T follicular helper cell (primary cell): Measurements from ENCODE around the gene ZNF486.
"Not testable (repeated sequence)": the region's sequence is repeated elsewhere in the genome, so short reads cannot be mapped to it uniquely, and the experiment has no call there.

Experiments
- DNase-seq: peaks from one replicate; pipeline ENCODE4 v3.0.0-alpha.2; 2020; ENCODE audit warnings: low read depth
- total RNA-seq, 2 experiments: gene quantifications; one replicate each; lab custom pipeline; 2026; lab: John Stamatoyannopoulos, UW

Gene ZNF486
- total RNA-seq, result 13.9 to 20.2 reads per million in 2 experiments

DNA sequence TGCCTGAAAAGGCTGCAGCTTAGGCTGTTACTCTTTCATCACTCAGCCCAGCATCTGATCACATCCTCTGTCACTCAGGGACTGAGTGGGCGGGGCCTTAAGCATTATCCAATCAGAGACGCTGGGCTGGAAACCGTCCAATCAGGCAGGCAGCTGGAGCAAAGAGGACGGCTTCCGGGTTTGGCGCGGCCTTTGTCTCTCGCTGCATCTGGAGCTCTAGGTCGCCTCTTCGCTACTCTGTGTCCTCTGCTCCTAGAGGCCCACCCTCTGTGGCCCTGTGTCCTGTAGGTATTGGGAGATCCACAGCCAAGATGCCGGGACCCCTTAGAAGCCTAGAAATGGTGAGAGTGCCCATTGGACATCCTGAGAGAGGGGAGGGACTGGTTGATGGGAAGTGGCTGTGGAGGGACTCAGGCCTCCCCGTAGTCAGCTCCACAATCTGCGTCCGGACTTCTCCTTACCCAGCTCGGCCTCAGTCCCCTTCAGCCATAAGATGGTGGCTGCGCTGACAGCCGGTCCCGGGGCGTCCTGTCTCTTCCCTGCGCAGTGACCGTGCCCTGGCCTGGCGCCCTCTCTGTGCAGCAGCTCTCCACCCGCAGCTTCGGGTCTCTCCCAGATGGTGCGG is at the start of gene ZNF486:
TSS of gene ZNF486 (plus strand) at position 195 of the 625 bp plus-strand sequence. CDS start at position 312, 117 bp downstream.
- DNase-seq, result peak; percentile 92

DNA sequence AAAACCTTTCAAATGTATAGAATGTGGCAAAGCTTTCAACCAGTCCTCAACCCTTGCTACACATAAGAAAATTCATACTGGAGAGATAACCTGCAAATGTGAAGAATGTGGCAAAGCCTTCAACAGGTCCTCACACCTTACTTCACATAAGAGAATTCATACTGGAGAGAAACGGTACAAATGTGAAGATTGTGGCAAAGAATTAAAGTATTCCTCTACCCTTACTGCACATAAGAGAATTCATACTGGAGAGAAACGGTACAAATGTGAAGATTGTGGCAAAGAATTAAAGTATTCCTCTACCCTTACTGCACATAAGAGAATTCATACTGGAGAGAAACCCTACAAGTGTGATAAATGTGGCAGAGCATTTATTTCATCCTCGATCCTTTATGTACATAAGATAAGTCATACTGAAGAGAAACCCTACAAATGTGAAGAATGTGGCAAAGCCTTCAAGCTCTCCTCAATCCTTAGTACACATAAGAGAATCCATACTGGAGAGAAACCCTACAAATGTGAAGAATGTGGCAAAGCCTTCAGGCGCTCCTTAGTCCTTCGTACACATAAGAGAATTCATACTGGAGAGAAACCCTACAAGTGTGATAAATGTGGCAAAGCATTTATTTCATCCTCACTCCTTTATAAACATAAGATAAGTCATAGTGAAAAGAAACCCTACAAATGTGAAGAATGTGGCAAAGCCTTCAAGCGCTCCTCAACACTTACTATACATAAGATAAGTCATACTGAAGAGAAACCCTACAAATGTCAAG is 48.8 kb upstream of the ZNF486 start:
- not testable (repeated sequence) for DNase-seq

DNA sequence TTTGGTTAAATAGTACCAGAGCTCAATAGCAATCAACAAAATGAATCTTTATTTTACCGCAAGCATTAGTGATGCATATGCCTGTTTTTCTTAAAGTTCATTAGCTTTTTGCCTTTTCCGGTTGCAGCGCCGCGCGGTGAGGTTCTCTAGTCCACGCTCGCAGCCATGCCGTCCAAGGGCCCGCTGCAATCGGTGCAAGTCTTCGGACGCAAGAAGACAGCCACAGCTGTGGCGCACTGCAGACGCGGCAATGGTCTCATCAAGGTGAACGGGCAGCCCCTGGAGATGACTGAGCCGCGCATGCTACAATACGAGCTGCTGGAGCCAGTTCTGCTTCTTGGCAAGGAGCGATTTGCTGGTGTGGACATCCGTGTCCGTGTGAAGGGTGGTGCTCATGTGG is 42.1 kb upstream of the ZNF486 start:
- DNase-seq, result no peak

DNA sequence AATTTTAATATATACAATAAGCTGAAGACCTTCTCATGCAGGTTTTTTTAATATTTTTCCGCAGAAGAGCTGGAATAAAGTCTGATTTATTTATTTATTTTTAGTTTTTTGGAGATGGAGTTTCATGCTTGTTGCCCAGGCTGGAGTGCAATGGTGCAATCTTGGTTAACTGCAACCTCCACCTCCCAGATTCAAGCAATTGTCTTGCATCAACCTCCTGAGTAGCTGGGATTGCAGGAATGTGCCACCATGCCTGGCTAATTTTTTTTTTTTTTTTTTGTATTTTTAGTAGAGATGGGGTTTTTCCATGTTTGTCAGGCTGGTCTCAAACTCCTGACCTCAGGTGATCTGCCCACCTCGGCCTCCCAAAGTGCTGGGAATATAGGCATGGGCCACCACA is 34.1 kb upstream of the ZNF486 start:
- not testable (repeated sequence) for DNase-seq

DNA sequence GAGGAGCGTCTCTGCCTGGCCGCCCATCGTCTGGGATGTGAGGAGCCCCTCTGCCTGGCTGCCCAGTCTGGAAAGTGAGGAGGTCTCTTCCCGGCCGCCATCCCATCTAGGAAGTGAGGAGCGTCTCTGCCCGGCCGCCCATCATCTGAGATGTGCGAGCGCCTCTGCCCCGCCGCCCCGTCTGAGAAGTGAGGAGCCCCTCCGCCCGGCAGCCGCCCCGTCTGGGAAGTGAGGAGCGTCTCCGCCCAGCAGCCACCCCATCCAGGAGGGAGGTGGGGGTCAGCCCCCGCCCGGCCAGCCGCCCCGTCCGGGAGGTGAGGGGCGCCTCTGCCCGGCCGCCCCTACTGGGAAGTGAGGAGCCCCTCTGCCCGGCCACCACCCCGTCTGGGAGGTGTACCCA is 29.3 kb upstream of the ZNF486 start:
- DNase-seq, result not testable (repeated sequence)

DNA sequence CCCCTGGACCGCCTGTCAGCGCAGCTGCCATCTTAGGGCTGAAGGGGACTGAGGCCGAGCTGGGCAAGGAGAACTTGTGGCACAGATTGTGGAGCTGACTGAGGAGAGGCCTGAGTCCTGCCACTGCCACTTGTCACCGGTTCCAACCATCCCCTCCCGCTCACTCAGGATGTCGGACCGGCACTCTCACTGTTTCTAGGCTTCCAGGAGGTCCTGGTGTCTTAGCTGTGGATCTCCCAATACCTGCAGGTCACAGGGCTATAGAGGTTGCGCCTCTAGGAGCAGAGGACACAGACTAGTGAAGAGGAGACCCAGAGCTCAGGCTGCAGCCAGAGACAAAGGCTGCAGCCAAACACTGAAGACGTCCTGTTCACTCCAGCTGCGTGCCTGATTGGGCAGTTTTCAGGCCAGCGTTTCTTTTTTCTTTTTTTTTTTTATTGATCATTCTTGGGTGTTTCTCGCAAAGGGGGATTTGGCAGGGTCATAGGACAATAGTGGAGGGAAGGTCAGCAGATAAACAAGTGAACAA is 15.3 kb upstream of the ZNF486 start:
- DNase-seq, result no peak

DNA sequence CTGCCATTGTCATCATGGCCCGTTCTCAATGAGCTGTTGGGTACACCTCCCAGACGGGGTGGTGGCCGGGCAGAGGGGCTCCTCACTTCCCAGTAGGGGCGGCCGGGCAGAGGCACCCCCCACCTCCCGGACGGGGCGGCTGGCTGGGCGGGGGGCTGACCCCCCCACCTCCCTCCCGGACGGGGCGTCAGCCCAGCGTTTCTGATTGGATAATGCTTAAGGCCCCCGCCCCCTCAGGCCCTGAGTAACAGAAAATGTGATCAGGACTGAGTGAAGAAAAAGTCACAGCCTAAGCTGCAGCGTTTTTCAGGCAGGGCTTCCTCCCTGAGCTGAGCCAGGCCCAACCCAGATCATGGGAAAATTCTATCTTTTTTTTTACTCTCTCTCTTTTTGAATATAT is 14.5 kb upstream of the ZNF486 start:
- not testable (repeated sequence) for DNase-seq

DNA sequence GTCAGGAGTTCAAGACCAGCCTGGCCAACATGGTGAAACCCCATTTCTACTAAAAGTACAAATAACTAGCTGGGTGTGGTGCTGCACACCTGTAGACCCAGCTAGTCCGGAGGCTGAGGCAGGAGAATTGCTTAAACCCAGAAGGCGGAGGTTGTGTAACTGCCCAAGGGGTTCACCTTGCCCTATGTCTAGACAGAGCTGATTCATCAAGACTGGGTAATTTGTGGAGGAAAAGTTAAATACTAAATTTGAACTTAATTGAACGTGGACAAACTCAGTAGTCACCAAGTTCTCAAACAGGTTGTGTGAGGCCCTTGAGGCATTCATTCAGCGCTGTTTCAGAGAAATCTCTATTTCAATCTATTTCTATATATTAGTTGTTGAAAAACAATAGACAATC is 13.7 kb upstream of the ZNF486 start:
- no peak for DNase-seq

DNA sequence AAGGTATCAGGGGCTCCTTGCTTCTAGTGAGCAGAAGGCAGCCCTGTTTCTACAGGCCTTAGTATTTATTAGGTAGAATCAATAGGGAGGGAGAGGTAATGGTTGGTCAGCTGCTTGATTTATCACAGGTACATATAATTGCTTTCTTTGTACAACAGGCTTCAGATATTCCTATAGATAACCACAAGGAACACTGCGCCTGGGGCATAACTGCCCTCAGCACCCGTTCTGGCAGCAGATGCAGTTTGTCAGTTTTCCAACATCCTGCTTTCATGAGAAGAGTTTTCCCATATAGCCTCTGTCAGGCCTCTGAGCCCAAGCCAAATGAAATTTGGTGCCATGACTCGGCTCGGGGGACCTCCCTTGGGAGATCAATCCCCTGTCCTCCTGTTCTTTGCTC is 12.4 kb upstream of the ZNF486 start:
- no peak for DNase-seq

DNA sequence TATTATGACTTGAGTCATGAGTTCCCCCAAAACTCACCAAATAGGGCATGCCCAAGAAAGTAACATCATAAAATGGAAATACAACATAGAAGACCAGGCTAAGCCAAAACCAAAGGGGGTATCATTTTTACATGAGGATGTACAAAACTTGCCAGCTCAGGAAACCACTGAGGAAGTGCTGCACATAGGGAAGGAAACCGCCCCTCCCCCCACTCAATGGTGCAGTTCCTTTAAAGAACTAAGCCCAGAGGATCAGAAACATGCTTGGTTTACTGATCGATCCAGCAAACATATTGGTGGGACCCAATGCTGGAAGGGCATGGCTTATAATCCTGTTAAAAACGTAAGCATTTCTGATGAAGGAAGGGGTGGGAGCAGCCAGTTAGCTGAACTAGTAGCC is 4.2 kb upstream of the ZNF486 start:
- peak; percentile 4 for DNase-seq

DNA sequence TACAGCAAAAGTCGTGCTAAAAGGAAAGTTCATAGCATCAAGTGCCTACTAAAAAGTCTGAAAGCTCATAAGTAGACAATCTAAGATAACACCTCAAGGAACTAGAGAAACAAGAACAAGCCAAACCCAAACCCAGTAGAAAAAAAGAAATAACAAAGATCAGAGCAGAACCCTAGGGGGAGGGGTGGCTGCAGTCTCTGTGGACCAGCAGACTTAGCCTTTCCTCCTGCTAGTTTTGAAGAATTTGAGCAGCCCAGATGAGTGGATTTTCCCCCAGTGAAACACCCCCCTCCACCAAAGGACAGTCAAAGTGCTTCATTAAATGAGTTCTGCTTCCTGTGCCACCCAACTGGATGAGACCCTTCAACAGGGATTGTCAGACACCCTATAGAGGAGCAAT is 2.6 kb upstream of the ZNF486 start:
- DNase-seq, result no peak

DNA sequence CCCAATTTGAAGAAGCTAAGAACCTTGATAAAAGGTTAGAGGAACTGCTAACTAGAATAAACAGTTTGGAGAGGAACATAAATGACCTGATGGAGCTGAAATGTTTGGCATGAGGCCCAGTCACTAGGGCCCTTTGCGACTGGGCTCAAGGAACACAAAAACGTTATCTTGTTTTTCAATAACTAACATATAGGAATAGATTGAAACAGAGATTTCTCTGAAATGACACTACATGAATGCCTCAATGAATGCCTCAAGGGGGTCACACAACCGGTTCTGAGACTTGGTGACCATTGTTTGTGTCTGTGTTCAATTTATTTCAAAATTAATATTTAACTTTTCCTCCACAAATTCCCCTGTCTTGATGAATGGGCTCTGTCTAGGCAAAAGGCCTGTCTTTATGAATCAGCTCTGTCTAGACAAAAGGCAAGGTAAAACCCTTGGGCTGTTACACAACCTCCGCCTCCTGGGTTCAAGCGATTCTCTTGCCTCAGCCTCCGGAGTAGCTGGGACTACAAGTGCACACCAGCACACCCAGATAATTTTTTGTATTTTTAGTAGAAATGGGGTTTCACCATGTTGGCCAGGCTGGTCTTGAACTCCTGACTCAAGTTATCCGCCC is 932 bp upstream of the ZNF486 start:
- no peak for DNase-seq

DNA sequence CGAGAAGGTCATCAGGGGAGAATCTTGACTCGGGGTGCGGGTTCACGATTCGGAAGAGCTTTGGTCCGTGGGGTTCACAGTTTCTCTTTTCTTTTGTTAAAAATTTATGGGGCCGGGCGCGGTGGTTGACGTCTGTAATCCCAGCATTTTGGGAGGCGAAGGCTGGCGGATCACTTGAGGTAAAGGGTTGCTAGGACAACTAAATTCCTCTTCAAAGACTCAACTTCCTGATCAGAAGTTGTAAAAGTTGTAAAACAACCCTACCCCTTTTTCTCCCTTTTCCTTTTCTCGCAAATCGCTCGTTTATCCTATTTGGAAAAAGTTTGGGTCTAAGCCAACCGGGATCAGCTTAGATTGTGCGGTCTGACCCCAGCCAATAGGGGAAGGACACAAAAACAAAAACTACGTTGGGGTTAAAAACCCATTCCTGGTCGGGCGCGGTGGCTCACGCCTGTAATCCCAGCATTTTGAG is 673 bp downstream of the ZNF486 start:
- DNase-seq, result no peak

DNA sequence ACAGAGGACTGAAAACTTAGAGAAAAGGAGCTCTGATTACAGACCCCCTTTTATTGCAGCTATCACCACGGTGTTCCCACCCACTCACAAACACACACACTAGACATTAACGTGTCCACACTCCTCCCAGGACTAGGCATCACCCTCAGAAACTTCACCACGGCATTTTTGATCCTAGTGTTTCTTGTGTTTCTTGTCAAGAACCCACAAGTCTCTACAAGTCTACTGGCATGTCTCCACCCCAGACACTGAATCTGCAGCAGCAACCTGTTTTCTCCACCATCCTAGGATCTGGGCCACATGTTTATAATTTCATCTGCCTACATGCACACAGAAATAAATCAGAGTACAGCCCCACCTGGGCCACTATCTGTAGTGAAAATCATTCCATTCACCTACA is 4.3 kb downstream of the ZNF486 start:
- DNase-seq, result no peak

DNA sequence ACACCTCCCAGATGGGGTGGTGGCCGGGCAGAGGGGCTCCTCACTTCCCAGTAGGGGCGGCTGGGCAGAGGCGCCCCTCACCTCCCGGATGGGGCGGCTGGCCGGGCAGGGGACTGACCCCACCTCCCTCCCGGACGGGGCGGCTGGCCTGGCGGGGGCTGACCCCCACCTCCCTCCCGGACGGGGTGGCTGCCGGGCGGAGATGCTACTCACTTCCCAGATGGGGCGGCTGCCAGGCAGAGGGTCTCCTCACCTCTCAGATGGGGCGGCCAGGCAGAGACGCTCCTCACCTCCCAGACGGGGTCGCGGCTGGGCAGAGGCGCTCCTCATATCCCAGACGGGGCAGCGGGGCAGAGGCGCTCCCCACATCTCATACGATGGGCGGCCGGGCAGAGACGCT is 8.8 kb downstream of the ZNF486 start:
- DNase-seq, result not testable (repeated sequence)

DNA sequence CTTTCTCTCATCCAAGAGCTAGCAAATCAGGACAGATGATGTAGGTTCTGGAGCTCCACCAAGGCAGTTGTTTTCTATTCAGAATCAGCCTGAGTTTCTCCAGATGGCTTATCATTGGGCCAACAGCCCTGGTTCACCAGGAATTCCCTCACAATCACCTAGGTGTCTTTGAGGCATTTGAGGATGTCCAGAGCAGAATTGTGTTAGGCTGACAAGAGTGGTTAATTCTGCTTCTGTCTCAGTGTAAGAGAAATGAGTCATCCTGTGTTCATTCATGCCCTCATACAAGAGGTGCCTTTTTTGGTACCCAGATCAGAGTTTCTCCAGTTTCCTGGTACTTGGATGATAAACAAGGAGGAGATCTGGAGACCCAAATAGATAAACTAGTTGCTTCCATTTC is 12.9 kb downstream of the ZNF486 start:
- not testable (repeated sequence) for DNase-seq

DNA sequence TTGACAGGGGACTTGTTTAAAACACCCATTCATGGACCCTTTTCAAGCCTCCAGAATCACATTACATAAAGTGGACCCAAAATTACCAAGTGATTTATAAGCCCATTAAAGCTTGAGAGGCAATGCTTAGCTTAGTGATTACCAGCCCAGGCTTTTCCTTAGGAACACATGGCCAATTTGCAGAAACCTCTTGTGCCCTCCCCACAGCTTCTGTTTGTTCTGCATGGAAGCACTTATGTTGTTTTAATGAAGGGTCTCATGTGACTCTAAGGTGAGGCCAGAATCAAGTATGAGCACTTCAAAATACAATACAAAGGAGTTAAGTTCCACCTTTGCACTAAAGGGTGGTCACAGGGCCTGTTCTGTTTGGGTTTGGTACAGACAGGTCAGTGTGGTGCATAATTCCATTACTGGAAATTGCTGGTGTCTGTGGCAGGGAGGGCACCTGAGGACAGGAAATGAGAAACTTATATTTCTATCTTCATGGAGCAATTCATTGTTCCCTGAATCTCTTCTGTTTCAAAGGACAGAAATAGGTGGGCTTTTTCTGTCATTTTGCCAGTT is 15.3 kb downstream of the ZNF486 start:
- DNase-seq, result no peak

DNA sequence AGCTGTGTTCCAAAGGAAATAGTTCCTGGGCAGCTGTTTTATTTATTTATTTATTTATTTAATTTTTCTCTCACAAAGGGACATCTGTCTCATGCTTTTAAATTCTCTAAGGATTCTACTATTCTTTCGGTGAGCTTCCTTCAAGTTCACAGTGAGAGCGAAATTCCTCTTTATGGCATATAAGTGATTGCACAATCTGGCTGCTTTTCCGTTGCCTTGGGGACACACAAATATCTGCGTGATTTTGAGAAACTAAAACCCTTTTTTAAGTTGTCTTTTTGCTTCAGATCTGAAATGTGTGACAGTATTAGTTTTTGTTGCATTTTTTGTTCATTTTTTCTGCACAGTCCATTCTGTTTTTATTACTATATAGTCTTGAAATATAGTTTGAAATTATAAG is 19.2 kb downstream of the ZNF486 start:
- no peak for DNase-seq

DNA sequence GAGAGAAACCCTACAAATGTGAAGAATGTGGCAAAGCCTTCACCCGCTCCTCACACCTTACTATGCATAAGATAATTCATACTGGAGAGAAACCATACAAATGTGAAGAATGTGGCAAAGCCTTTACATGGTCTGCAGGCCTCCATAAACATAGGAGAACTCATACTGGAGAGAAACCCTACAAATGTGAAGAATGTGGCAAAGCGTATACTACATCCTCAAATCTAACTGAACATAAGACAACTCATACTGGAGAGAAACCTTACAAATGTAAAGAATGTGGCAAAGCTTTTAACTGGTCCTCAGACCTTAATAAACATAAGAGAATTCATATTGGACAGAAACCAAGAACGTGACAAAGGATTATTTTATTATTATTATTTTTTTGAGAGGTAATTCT is 30.7 kb downstream of the ZNF486 start:
- DNase-seq, result no peak

DNA sequence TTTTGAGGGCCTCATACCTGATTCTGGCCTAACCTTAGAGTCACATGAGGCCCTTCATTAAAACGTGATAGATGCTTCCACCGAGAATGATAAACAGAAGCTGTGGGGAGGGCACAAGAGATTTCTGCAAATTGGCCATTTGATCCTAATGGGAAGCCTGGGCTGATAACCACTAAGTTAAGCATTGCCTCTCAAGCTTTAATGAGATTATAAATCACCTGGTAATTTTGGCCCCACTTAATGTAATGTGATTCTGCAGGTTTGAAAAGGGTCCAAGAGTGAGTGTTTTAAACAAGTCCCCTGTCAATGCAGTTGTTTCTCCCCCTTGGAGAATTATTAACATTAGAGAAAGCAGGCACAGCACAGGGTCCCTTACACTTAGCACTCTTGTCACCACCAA is 42.0 kb downstream of the ZNF486 start:
- DNase-seq, result no peak

DNA sequence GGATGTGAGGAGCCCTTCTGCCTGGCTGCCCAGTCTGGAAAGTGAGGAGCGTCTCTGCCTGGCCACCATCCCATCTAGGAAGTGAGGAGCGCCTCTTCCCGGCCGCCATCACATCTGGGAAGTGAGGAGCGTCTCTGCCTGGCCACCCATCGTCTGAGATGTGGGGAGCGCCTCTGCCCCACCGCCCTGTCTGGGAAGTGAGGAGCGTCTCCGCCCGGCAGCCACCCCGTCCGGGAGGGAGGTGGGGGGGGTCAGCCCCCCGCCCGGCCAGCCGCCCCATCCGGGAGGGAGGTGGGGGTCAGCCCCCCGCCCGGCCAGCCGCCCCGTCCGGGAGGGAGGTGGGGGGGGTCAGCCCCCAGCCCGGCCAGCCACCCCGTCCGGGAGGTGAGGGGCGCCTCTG is 47.4 kb downstream of the ZNF486 start:
- DNase-seq, result not testable (repeated sequence)

DNA sequence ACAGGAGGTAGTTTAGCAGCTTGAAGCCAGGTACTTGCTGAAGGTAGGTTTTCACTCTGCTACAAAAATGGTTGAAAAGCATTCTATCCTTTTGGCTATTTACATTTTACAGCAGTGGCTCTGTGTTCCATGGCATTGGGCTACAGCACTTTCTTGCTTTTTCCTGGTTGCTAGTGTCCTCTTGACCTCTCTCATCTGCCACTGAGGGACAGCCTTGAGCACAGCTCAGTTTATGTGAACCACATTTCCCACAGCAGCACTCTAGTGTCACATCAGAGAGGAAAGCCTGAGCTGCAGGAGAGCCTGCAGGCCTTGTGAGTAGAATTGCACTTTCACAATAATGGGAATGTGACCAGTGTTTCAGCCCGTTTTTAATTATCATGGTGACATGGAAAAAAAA is 54.6 kb downstream of the ZNF486 start:
- not testable (repeated sequence) for DNase-seq
